GM18870 (cell line): ENCODE data around the gene RAD50.
"Not testable (repeated sequence)": the region's sequence is repeated elsewhere in the genome, so short reads cannot be mapped to it uniquely, and the experiment has no call there.

Experiments used
- ATAC-seq: cut with Tn5 transposase; IDR thresholded peaks from one replicate; pipeline ENCODE4 v1.9.1; 2021; ENCODE audit warnings: moderate library complexity; ENCODE audit not compliant: unreplicated experiment

Gene RAD50

DNA sequence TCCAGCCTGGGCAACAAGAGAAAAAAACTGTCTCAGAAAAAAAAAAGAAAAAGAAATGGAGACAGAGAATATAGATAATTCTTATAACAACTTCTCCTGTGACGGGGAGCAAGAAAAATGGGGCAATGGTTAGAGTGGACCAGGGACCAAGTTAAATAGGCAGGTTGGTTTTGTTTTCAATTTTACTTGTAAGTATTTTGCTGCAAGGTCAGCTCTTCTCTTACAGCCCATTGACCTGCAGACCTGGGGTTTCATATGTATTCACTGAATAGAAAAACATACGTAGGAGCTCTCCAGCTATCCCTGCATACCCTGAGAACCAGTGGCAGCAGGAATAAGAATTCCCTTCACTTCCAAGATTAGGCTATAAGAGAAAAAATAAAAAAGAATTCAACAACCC is 72.0 kb downstream of the RAD50 start:
- no peak for ATAC-seq

DNA sequence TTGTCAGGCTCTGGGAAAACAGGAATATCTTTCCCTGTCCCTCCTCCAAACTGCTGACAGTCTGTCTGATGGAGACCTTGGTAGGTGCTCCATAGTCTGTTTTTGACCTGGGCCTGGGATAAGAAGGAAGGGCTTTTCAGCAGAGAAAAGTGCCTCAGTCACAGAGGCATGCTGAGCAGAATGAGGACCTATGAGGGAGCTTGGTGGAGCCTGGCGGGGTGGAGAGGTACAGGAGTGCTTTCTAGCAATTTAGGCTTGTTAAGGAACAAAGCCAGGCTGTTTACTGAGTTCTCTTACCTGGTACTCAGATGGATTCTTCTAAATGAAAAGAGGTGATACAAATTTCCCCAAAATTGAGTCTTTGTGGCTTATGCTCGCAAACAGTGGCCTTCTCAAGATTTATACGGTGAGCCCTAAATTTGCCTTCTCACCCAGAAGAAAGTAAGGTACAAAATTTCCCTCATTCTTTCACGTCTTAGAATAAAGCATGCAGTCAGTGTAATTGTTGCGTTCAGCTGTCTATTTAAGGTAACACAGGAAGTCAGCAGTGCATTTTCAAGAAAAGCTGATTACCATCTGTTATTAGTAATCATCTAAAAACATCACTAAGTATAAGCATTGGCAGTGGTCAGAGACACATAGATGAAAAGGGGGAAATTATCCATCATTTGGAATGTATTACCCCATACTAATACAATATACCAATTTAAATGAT is 72.6 kb downstream of the RAD50 start:
- no peak for ATAC-seq

- ATAC-seq = not testable (repeated sequence)
These were observed 76.8 kb downstream of the RAD50 start for GRCh38 chr5:132633587-132633986.

DNA sequence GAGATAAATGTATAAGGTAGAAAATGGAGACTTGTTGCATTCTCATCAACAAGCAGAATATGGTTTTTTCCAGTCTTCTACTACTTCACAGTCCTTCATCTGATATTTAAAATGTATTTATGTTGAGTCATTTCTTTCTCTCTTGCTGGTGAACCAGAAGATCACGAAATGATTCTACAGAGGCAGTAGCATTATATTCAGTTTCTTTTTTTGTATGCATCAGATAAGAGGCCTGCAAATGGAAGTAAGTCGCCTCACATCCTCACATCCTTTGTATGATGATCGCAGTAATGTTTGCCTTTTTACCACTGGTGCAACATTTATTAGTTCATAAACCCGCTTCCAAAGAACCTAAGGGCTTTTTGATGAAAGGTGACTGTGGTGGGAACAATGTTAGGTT is 79.1 kb downstream of the RAD50 start:
- peak; percentile 56 for ATAC-seq

DNA sequence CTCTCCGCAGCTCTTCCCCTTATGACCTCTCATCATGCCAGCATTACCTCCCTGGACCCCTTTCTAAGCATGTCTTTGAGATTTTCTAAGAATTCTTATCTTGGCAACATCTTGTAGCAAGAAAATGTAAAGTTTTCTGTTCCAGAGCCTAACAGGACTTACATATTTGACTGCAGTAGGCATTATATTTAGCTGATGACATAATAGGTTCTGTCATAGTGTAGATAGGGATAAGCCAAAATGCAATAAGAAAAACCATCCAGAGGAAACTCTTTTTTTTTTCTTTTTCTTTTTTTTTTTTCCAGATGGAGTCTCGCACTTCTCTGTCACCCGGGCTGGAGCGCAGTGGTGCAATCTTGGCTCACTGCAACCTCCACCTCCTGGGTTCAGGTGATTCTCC is 80.5 kb downstream of the RAD50 start:
- no peak for ATAC-seq

DNA sequence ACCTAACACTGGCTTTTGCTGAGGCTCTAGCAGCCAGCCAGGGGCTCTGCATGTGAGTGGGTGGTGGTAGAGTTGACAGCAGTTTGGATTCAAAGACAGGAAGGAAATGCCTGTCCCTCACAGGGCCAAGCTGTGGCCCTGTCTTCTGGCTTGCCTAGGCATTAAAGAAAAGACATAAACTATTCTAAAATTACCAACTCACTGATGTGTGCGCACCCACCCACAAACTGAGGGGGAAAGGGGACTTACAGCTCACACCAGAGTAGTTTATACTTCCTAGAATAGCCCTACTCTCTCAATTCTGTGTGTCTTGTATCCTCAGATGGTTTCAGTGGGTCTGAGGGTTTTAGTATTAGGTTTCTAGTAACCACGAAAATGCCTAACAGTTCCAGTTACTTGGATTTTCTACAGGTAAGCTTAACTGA is 82.9 kb downstream of the RAD50 start:
- peak; percentile 70 for ATAC-seq

DNA sequence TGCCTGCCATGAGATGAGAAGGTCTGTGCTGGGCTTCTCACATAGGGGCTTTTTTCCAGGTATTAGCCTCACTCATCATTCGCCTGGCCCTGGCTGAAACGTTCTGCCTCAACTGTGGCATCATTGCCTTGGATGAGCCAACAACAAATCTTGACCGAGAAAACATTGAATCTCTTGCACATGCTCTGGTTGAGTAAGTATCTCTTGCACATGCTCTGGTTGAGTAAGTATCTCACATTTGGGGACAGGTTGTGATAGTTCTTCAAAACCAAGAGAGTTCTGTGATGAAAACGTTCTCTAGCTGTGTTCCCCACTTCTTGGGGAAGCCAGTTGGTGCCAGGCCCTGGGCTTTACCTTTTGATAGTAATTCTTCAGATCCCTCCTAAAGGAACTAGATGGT is 83.8 kb downstream of the RAD50 start:
- no peak for ATAC-seq

DNA sequence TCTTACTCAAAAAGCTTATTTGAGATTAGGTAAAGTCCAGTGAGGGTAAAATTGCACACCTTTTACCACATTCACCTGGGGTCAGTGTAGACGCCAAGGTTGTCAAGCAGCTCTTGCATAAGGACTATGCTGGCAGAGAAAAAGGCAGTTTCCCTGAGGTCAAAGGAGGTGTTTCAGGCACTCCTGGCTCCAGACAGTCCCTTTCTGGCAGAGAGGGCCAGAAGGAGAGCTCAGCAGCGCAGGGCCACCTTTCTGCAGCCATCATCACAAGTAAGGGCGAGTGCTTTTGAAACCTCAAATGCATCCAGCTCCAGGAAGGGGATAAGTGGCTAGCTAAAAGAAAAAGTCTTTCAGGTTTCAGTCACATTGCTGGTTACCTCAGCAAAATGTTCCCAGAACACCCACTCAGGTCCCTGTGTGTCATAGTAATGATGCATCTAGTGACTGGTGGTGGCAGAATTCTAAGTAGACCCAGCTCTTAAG is 84.5 kb downstream of the RAD50 start:
- no peak for ATAC-seq

DNA sequence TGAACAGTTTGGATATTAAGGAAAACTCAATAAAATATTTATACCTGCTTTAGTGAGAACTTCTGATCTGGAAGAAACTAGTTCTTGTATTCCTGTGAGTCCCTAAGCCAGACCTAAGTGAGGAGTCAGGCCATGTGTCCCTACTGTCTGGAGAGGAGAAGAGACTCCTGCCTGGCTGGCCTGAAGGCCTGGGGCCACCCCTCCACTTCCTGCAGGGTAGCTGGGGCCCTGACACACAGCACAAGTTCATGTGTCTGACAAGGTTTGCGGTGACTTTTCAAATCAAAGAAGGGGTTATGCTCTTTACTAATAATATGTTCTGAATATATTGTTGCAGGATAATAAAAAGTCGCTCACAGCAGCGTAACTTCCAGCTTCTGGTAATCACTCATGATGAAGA is 85.1 kb downstream of the RAD50 start:
- ATAC-seq = no peak

DNA sequence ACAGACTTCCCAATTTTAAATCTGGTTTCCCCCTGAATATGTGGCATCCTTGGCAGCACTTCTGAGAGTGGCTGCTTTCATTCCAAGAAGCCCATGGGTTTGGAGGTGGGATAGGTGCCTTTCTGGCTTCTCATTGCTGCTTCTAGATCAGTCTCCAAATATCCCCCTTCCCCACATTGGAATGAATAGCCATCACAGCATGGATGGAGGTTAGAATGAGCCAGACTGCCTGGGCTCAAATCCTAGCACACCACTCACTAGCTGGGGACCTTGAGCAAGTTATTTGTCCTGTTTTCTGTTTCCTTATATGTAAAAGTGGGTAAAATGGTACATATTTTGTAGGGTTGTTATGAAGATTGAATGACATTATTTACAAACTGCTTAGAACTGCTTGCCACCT is 87.4 kb downstream of the RAD50 start:
- ATAC-seq = no peak

- ATAC-seq = no peak
These were observed 89.9 kb downstream of the RAD50 start for GRCh38 chr5:132646583-132647266.

GRCh38 chr5:132647473-132647872 is 90.7 kb downstream of the RAD50 start:
- no peak for ATAC-seq

DNA sequence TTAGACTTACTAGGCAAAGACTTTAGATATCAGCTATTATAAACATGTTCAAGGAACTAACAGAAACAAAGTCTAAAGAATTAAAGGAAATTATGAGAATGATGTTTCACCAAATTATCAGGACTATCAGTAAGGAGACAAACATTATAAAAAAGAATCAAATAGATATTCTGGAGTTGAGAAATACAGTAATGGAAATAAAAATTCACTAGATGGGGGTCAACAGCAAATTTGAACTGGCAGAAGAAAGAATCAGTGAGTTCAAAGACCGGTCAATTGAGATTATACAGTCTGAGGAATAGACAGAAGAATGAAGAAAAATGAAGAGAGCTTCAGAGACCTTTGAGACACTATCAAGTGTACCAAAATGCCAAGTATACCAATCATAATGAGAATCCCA is 91.6 kb downstream of the RAD50 start:
- no peak for ATAC-seq

GRCh38 chr5:132651838-132652469 is 95.2 kb downstream of the RAD50 start:
- no peak for ATAC-seq

- ATAC-seq = no peak
These were observed 96.9 kb downstream of the RAD50 start for GRCh38 chr5:132653716-132654115.

GRCh38 chr5:132655821-132656773 is 99.3 kb downstream of the RAD50 start:
- ATAC-seq = no peak

GRCh38 chr5:132656774-132657355 is 100.1 kb downstream of the RAD50 start:
- no peak for ATAC-seq

GRCh38 chr5:132657676-132658380 is 101.1 kb downstream of the RAD50 start, which contains the start of gene IL13:
Gene IL13 (plus strand): TSS chr5:132658173. CDS start chr5:132658187, 14 bp downstream.
- no peak for ATAC-seq

GRCh38 chr5:132658381-132659302 is 101.9 kb downstream of the RAD50 start:
- no peak for ATAC-seq
